K562 (cell line): ENCODE measurements around the gene WBP1L. TPM values are rescaled to one million over a fixed set of nuclear protein-coding genes. Genes with fewer than 3 reads are reported as not detected.

Source experiments
- ATAC-seq: fragments of 200-7000 bp; cut with Tn5 transposase; 3 replicates; pipeline ENCODE4 v1.9.1; 2020; ENCODE audit warnings: moderate library complexity
- BruUV-seq: library from RNA; stranded (reverse); fragments of 400-500 nt; replicated peaks from 2 replicates; lab custom pipeline; 2021; lab: Mats Ljungman, UMichigan
- CTCF ChIA-PET: fragments of 300-600 bp; formaldehyde crosslinking; extraction: SDS; loops from one replicate; lab custom pipeline; 2021; ENCODE audit warnings: low intra/inter-chr PET ratio; lab: Yijun Ruan, JAX
- POLR2A ChIA-PET: fragments of 300-600, 350-650 bp; sonication (Branson Sonifier 250); formaldehyde crosslinking; extraction: SDS; loops from one replicate; lab custom pipeline; 2021; ENCODE audit warnings: antibody characterized with exemption, inconsistent platforms; lab: Yijun Ruan, JAX
- DNase-seq, 4 experiments: peaks; one replicate each; pipeline versions ENCODE4 v3.0.0 to v3.0.0-alpha.2; 2011 to 2018; ENCODE audit warnings: low spot score in 3 of 4, mixed read lengths in 3 of 4; ENCODE audit errors: extremely low read depth in 1 of 4
- FAIRE-seq: peaks from 2 replicates; lab custom pipeline; 2011; peaks lifted over from hg19 to GRCh38; lab: Jason Lieb, UNC
- H2AFZ ChIP-seq: 2 replicates; pipeline ENCODE4 v1.6.0; 2011; ENCODE audit warnings: low read depth, low read length, control low read depth, inconsistent platforms
- H3K27ac ChIP-seq: fragments of 200-600 bp; 3 replicates; pipeline ENCODE4 v1.8.0; 2011; ENCODE audit warnings: low read depth, mild to moderate bottlenecking, control low read depth, inconsistent platforms, low read length, moderate library complexity, mixed read lengths; ENCODE audit errors: extremely low read depth
- H3K27me3 ChIP-seq, 2 experiments: fragments of 300-600 bp in 1 of 2; 2 replicates in 1 of 2; 3 replicates in 1 of 2; pipeline versions ENCODE4 v1.6.0 to v1.8.0; 2011; ENCODE audit warnings: inconsistent platforms in 2 of 2, low read length in 2 of 2, mild to moderate bottlenecking in 1 of 2, mixed read lengths in 1 of 2, moderate library complexity in 1 of 2; ENCODE audit not compliant: control insufficient read depth in 2 of 2, insufficient read depth in 2 of 2
- H3K36me3 ChIP-seq: fragments of 300-600 bp; 3 replicates; pipeline ENCODE4 v1.8.0; 2011; ENCODE audit warnings: mild to moderate bottlenecking, low read length, inconsistent platforms; ENCODE audit not compliant: control insufficient read depth, insufficient read depth
- H3K4me1 ChIP-seq, 2 experiments: fragments of 200-600 bp in 1 of 2; replicated peaks in 1 of 2; 2 replicates in 1 of 2; 3 replicates in 1 of 2; pipeline versions ENCODE4 v1.5.1 to v1.8.0; 2011; ENCODE audit warnings: inconsistent platforms in 2 of 2, low read length in 2 of 2, mild to moderate bottlenecking in 1 of 2, mixed read lengths in 1 of 2, moderate library complexity in 1 of 2; ENCODE audit not compliant: control insufficient read depth in 2 of 2, insufficient read depth in 2 of 2
- H3K4me2 ChIP-seq: 2 replicates; pipeline ENCODE4 v1.6.1; 2011; ENCODE audit warnings: low read length, control low read depth, inconsistent platforms, mixed read lengths; ENCODE audit not compliant: insufficient read depth
- H3K4me3 ChIP-seq: fragments of 200-600 bp; sonication (generic), shearing (Covaris generic); 2 replicates; pipeline ENCODE4 v1.5.1; 2016; ENCODE audit warnings: control low read depth, inconsistent platforms
- H3K79me2 ChIP-seq: fragments of 200-600 bp; 3 replicates; pipeline ENCODE4 v1.8.0; 2011; ENCODE audit warnings: low read length, inconsistent platforms; ENCODE audit not compliant: control insufficient read depth, insufficient read depth
- H3K9ac ChIP-seq, 2 experiments: 2 replicates each; pipeline versions ENCODE4 v1.6.0 to v1.6.1; 2011; ENCODE audit warnings: low read depth in 2 of 2, low read length in 2 of 2, control low read depth in 1 of 2, inconsistent platforms in 1 of 2, mild to moderate bottlenecking in 1 of 2, mixed read lengths in 1 of 2; ENCODE audit not compliant: insufficient read depth in 1 of 2
- H3K9me1 ChIP-seq: one replicate; pipeline ENCODE4 v1.6.0; 2011; ENCODE audit warnings: inconsistent platforms, mild to moderate bottlenecking, low read length, moderate library complexity; ENCODE audit not compliant: control insufficient read depth, insufficient read depth
- H3K9me3 ChIP-seq: replicated peaks from 2 replicates; pipeline ENCODE4 v1.5.1; 2011; ENCODE audit warnings: low read depth, low read length, inconsistent platforms; ENCODE audit not compliant: control insufficient read depth, insufficient read depth
- H4K20me1 ChIP-seq: replicated peaks from 2 replicates; pipeline ENCODE4 v1.6.1; 2011; ENCODE audit warnings: low read length, inconsistent platforms, mixed read lengths; ENCODE audit not compliant: control insufficient read depth, insufficient read depth
- BCOR ChIP-seq: fragments of 450-650 bp; IDR thresholded peaks from 2 replicates; pipeline ENCODE4 v1.6.1; 2016
- CTBP1 ChIP-seq: fragments of 450-650 bp; IDR thresholded peaks from 2 replicates; pipeline ENCODE4 v1.6.1; 2016; ENCODE audit warnings: borderline replicate concordance
- HMGN3 ChIP-seq: IDR thresholded peaks from 2 replicates; pipeline ENCODE4 v1.6.1; 2011; ENCODE audit warnings: borderline replicate concordance, low read depth, mild to moderate bottlenecking, mixed read lengths, low read length; ENCODE audit not compliant: insufficient read length; ENCODE audit errors: extremely low read depth
- JUND ChIP-seq, 2 experiments: IDR thresholded peaks; 2 replicates in 1 of 2; 3 replicates in 1 of 2; pipeline ENCODE4 v1.6.1; 2011; ENCODE audit warnings: borderline replicate concordance in 2 of 2, low read depth in 2 of 2, low read length in 2 of 2, improper control_type of control experiment in 1 of 2, missing biosample characterization in 1 of 2, missing genetic modification characterization in 1 of 2, missing genetic modification reagents in 1 of 2
- MAFK ChIP-seq: IDR thresholded peaks from 2 replicates; pipeline ENCODE4 v1.6.1; 2011; ENCODE audit warnings: low read length, improper control_type of control experiment
- SMARCE1 ChIP-seq: fragments of 450-650 bp; IDR thresholded peaks from 2 replicates; pipeline ENCODE4 v1.7.1; 2016; ENCODE audit warnings: mild to moderate bottlenecking
- SOX6 ChIP-seq: fragments of 450-650 bp; IDR thresholded peaks from 2 replicates; pipeline ENCODE4 v1.6.1; 2014; ENCODE audit warnings: mild to moderate bottlenecking
- THAP12 ChIP-seq: fragments of 250-450 bp; sonication (Bioruptor Pico); IDR thresholded peaks from 2 replicates; pipeline ENCODE4 v1.9.0; 2021; ENCODE audit warnings: mild to moderate bottlenecking, inconsistent platforms
- THRA ChIP-seq: fragments of 450-650 bp; IDR thresholded peaks from 2 replicates; pipeline ENCODE4 v1.6.1; 2017; ENCODE audit warnings: mild to moderate bottlenecking, moderate library complexity
- ZNF263 ChIP-seq: sonication (generic); formaldehyde crosslinking; IDR thresholded peaks from 2 replicates; pipeline ENCODE4 v1.8.0; 2022; ENCODE audit warnings: mild to moderate bottlenecking, missing genetic modification reagents, borderline replicate concordance
- ZNF592 ChIP-seq: fragments of 450-650 bp; IDR thresholded peaks from 2 replicates; pipeline ENCODE4 v1.6.1; 2017; ENCODE audit warnings: antibody characterized with exemption, mild to moderate bottlenecking
- WGBS: fragments of 100-300 bp; shearing (Covaris generic); methylation state at CpG from one replicate; pipeline ENCODE4 v1.1.6; 2016; ENCODE audit warnings: low coverage, mixed read lengths; ENCODE audit not compliant: insufficient coverage; ENCODE audit errors: missing lambda C conversion rate; 5-methylcytosine and 5-hydroxymethylcytosine counted together
- in situ Hi-C: fragments of 300-500 bp; cut with MboI; formaldehyde crosslinking; loops from 4 replicates; pipeline ENCODE4 v1.15.0; 2018; ENCODE audit warnings: inconsistent platforms, mixed read lengths
- intact Hi-C: fragments of 100-400 bp; cut with micrococcal nuclease; formaldehyde crosslinking; loops from 2 replicates; pipeline ENCODE4 v1.14.2; 2022
- polyA plus RNA-seq, 8 experiments: library from polyadenylated mRNA; depleted of rRNA in 4 of 8; stranded (reverse) in 5 of 8; unstranded in 3 of 8; fragments of >200 nt; fragmentation: Nextera tagmentation in 2 of 8; fragmentation: Illumina TruSeq in 1 of 8; extraction: Ambion mirVana in 2 of 8; extraction: Trizol in 1 of 8; gene quantifications; 2 replicates each; pipeline versions ENCODE4 v1.2.1 to v1.2.3, GENCODE V29; 2011 to 2014; ENCODE audit warnings: inconsistent platforms in 1 of 8, missing spikeins in 1 of 8
- total RNA-seq, 7 experiments: library from RNA; depleted of rRNA in 6 of 7; stranded (reverse); fragments of >200 nt in 6 of 7; fragmentation: Illumina TruSeq in 2 of 7; extraction: Trizol in 2 of 7; gene quantifications; 2 replicates each; pipeline versions ENCODE4 v1.2.1 to v1.2.3, GENCODE V29; 2011 to 2021; ENCODE audit warnings: low replicate concordance in 1 of 7

The WBP1L gene
- total and polyA plus RNA-seq, 9 of the 15 experiments (the other 6 are each of a cell fraction or from before 2014, with no cell fraction given), result 3.2 to 14.4 (median 11.3) TPM

GRCh38 chr10:102710609-102711008, 33.1 kb upstream of the WBP1L start:
- Histone ChIP-seq H2AFZ (peak overlapping the region; percentile 82), H3K4me3 (no peak overlapping the region), H4K20me1 (no peaks in the 10 kb centered on the region), H3K27me3 (no peaks in the 10 kb centered on the region), H3K79me2 (peaks cover 50% of the 10 kb centered on the region), H3K9me1 (no peaks in the 10 kb centered on the region), H3K36me3 (no peaks in the 10 kb centered on the region), H3K9me3 (no peaks in the 10 kb centered on the region), H3K4me1 (peaks cover 18 to 21% of the 10 kb centered on the region in 2 experiments; a peak in 4 of 5 replicates), H3K9ac (peak overlapping the region in 1 of 2 experiments; percentile 67; a peak in 2 of 4 replicates), H3K27ac (peak overlapping the region; percentile 83), H3K4me2 (peak overlapping the region; percentile 67)
- no TSS peak for BruUV-seq
- peak; percentile 49 for FAIRE-seq
- peak in 1 of 4 experiments; percentile 16 for DNase-seq
- 8% methylated on average over 4 of the region's 4 CpGs for WGBS
- ChIA-PET POLR2A (interaction anchor here (0.5 to 2.1 kb wide), 4 partner anchors 9 to 110 kb away, joined by 3 to 8 read pairs (median 4); no protein-coding TSS in a partner anchor), CTCF (no interaction called here)
- in situ Hi-C loops, result no loop called here
- intact Hi-C loops, result loop anchor here (5.0 kb wide), 2 partner anchors 38 to 63 kb away; no protein-coding TSS in a partner anchor
- no peak for ATAC-seq
- TF ChIP-seq THRA (no peak), JUND (IDR thresholded peaks at IDR 0.05; ENCODE audit: borderline replicate concordance, low read depth, low read length) (peak; percentile 43; the same call in 1 of the 2 replicates), JUND (tag; IDR thresholded peaks at IDR 0.05; ENCODE audit: borderline replicate concordance, low read depth, low read length) (peak; percentile 20; the same call in 1 of the 3 replicates), BCOR (no peak), SOX6 (peak; percentile 45; the same call in 1 of the 2 replicates), ZNF263 (CRISPR knock-in tag) (no peak), HMGN3 (no peak), MAFK (no peak), SMARCE1 (0 out of 2 replicates have a peak, but pooled peaks have one; percentile 45), ZNF592 (peak; percentile 41; the same call in 1 of the 2 replicates), CTBP1 (peak; percentile 25; the same call in 1 of the 2 replicates), THAP12 (CRISPR knock-in tag) (no peak)
